Nephron (organoid): ENCODE measurements around the gene QRICH2.

Source experiments
- H3K27ac Mint-ChIP-seq, 3 experiments: 2 replicates each; pipeline ENCODE4 v1.8.0; 2020; ENCODE audit warnings: mixed read lengths in 3 of 3, mild to moderate bottlenecking in 2 of 3, moderate library complexity in 1 of 3
- H3K27me3 Mint-ChIP-seq: 2 replicates; pipeline ENCODE4 v1.8.0; 2021; ENCODE audit warnings: low read depth, mild to moderate bottlenecking, moderate library complexity, mixed read lengths
- H3K36me3 Mint-ChIP-seq: 2 replicates; pipeline ENCODE4 v1.8.0; 2020; ENCODE audit warnings: low read depth, mixed read lengths
- H3K4me1 Mint-ChIP-seq: 2 replicates; pipeline ENCODE4 v1.8.0; 2020; ENCODE audit warnings: mixed read lengths
- H3K4me3 Mint-ChIP-seq, 3 experiments: 2 replicates each; pipeline ENCODE4 v1.8.0; 2020; ENCODE audit warnings: mild to moderate bottlenecking in 3 of 3, mixed read lengths in 3 of 3, moderate library complexity in 2 of 3
- H3K9me3 Mint-ChIP-seq: 2 replicates; pipeline ENCODE4 v1.8.0; 2020; ENCODE audit warnings: mixed read lengths
- TF ChIP-seq, protein P1 (sequence below), 3 experiments: fragments of 200-600 bp; sonication (generic); IDR thresholded peaks; one replicate each; pipeline ENCODE4 v1.5.0; 2021; ENCODE audit warnings: antibody characterized with exemption in 3 of 3; ENCODE audit not compliant: unreplicated experiment in 3 of 3

QRICH2 gene

DNA sequence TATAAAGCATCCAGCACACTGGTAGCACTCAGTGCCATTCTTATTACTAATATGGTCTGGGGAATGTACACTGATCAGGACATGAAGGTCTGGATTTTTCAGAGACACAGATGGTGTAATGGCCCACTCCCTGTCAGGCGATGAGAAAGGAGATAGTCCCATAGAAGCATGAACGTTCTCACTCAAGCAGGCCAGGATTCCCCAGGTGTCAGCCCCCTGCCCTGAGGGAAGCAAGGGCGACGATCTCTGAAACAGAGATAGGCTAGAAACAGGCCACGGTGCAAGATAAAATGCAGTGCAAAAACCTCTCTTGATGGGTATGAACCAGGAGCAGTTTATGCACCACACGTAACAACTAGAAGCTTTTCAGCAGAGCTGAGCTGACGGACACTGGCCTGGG lies 35.0 kb upstream of the QRICH2 start:
- H3K27me3 Mint-ChIP-seq, result no peaks in the 10 kb centered on the region

DNA sequence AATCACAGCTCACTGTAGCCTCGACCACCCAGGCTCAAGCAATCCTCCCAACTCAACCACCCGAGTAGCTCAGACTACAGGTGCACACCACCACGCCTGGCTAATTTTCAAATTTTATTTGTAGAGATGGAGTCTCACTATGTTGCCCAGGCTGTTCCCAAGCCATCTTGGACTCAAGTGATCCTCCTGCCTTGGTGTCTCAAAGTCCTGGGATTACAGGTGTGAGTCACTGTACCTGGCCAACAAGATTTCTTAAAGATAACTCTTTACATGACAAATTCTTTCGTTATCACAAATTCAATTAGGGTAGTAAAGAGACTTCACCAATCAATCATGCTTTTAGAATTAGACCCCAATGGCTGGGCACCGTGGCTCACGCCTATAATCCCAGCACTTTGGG lies 33.2 kb upstream of the QRICH2 start:
- Mint-ChIP-seq H3K27ac (no peak overlapping the region), H3K36me3 (peaks cover 54% of the 10 kb centered on the region), H3K9me3 (no peaks in the 10 kb centered on the region), H3K4me1 (peaks cover 5% of the 10 kb centered on the region), H3K4me3 (no peak overlapping the region), H3K27me3 (no peaks in the 10 kb centered on the region)
- TF ChIP-seq, protein P1, sequence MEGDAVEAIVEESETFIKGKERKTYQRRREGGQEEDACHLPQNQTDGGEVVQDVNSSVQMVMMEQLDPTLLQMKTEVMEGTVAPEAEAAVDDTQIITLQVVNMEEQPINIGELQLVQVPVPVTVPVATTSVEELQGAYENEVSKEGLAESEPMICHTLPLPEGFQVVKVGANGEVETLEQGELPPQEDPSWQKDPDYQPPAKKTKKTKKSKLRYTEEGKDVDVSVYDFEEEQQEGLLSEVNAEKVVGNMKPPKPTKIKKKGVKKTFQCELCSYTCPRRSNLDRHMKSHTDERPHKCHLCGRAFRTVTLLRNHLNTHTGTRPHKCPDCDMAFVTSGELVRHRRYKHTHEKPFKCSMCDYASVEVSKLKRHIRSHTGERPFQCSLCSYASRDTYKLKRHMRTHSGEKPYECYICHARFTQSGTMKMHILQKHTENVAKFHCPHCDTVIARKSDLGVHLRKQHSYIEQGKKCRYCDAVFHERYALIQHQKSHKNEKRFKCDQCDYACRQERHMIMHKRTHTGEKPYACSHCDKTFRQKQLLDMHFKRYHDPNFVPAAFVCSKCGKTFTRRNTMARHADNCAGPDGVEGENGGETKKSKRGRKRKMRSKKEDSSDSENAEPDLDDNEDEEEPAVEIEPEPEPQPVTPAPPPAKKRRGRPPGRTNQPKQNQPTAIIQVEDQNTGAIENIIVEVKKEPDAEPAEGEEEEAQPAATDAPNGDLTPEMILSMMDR (IDR thresholded peaks at IDR 0.05; ENCODE audit: unreplicated experiment in 3 of 3), result no peak

More for the DNA sequence above, 35.0 kb upstream of the QRICH2 start:
- Mint-ChIP-seq H3K36me3 (peaks cover 61% of the 10 kb centered on the region), H3K27ac (no peak overlapping the region), H3K9me3 (no peaks in the 10 kb centered on the region), H3K4me3 (no peak overlapping the region), H3K4me1 (no peaks in the 10 kb centered on the region)
- TF ChIP-seq, protein P1 (IDR thresholded peaks at IDR 0.05; ENCODE audit: unreplicated experiment in 3 of 3), result no peak

DNA sequence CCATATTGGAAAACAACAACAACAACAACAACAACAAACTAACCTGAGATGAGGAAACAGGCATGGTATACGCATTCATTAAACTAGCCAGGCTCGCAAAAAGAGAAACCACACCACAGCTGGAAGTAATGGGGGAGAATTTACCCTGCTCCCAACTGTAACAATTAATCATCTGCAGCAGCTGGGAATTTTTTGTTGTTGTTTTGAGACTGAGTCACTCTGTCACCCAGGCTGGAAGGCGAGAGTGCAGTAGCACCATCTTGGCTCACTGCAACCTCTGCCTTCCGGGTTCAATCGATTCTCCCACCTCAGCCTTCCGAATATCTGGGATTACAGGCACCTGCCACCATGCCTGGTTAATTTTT lies 29.3 kb upstream of the QRICH2 start:
- TF ChIP-seq, protein P1 (IDR thresholded peaks at IDR 0.05; ENCODE audit: unreplicated experiment in 3 of 3), result no peak
- H3K36me3 Mint-ChIP-seq, result peaks cover 50% of the 10 kb centered on the region
- no peak overlapping the region for H3K4me3 Mint-ChIP-seq

DNA sequence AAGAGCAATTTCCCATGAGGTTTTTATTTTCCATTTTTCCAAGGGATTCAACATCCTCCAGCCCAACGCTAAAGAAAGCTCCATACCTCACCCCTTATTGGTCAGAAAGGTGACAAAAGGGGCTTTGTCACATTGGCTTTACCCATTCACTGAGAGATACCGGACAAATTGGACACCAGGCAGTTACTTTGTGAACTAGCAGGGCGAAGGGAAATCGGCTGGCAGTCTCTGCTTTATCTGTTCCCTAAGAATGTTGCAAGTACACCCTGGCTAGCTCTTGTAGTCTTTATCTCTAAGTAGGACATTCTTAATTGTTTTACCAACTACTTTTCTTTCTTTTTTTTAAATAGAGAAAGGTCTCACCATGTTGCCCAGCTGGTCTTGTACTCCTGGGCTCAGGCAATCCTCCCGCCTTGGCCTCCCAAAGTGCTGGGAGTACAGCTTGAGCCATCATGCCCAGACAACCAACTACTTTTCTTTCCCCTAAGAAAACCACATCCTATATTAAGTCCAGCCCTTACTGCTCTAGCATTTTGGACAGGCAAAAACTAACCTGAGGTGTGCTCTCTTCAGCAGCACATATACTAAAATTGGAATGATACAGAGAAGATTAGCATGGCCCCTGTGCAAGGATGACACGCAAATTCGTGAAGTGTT lies 28.8 kb upstream of the QRICH2 start:
- H3K4me3 Mint-ChIP-seq, result no peak overlapping the region
- TF ChIP-seq, protein P1 (IDR thresholded peaks at IDR 0.05; ENCODE audit: unreplicated experiment in 3 of 3), result no peak
- H3K27ac Mint-ChIP-seq, result peak overlapping the region in 1 of 3 experiments; percentile 21
- no peaks in the 10 kb centered on the region for H3K9me3 Mint-ChIP-seq
- peaks cover 5% of the 10 kb centered on the region for H3K27me3 Mint-ChIP-seq
- peaks cover 11% of the 10 kb centered on the region for H3K4me1 Mint-ChIP-seq
- H3K36me3 Mint-ChIP-seq, result peaks cover 46% of the 10 kb centered on the region

More for the DNA sequence above, 29.3 kb upstream of the QRICH2 start:
- no peaks in the 10 kb centered on the region for H3K9me3 Mint-ChIP-seq
- peaks cover 5% of the 10 kb centered on the region for H3K27me3 Mint-ChIP-seq
- peak overlapping the region in 1 of 3 experiments; percentile 21 for H3K27ac Mint-ChIP-seq
- H3K4me1 Mint-ChIP-seq, result peaks cover 8% of the 10 kb centered on the region

DNA sequence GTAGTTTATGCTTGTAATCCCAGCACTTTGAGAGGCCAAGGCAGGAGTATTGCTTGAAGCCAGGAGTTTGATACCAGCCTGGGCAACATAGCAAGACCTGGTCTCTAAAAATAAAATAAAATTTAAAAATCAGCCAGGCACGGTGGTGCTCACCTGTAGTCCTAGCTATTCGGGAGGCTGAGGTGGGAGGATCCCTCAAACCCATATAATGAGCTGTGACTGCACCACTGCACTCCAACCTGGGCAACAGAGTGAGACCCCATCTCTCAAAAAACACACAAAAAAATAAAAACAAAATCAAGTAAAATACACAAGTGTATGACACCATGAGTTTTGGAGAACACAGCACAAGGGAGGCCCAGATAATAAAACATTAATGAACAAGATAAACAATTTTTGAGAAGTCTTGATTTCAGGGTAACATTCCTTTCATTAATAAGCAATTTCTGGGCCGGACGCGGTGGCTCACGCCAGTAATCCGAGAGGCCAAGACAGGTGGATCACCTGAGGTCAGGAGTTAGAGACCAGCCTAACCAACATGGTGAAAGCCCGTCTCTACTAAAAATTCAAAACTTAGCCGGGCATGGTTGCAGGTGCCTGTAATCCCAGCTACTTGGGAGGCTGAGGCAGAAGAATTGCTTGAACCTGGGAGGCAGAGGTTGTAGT lies 27.8 kb upstream of the QRICH2 start:
- Mint-ChIP-seq H3K27ac (no peak overlapping the region), H3K36me3 (peaks cover 42% of the 10 kb centered on the region), H3K4me3 (no peak overlapping the region), H3K27me3 (peaks cover 5% of the 10 kb centered on the region), H3K4me1 (peaks cover 16% of the 10 kb centered on the region), H3K9me3 (no peaks in the 10 kb centered on the region)
- TF ChIP-seq, protein P1 (IDR thresholded peaks at IDR 0.05; ENCODE audit: unreplicated experiment in 3 of 3), result no peak
